Neural cell (in vitro differentiated cells): ENCODE measurements around the gene SNAPIN. TPM values are rescaled to one million over a fixed set of nuclear protein-coding genes. Genes with fewer than 3 reads are reported as not detected.

Source experiments
- H2AFZ ChIP-seq: fragments of 200-600, 300-800 bp; sonication (generic), shearing (Covaris generic); 2 replicates; pipeline ENCODE4 v1.6.0; 2014; ENCODE audit warnings: low read depth, mild to moderate bottlenecking, antibody characterized with exemption, low read length, moderate library complexity
- H3F3A ChIP-seq: fragments of 200-600 bp; shearing (Covaris generic); 2 replicates; pipeline ENCODE4 v1.6.1; 2016; ENCODE audit warnings: mild to moderate bottlenecking, moderate library complexity, mixed read lengths, antibody characterized with exemption, low read length; ENCODE audit not compliant: insufficient read depth, poor library complexity, severe bottlenecking
- H3K27ac ChIP-seq: fragments of 200-600, 300-800 bp; sonication (generic), shearing (Covaris generic); 2 replicates; pipeline ENCODE4 v1.5.1; 2014; ENCODE audit warnings: mild to moderate bottlenecking, low read length, moderate library complexity
- H3K27me3 ChIP-seq: fragments of 300-800, 200-600 bp; sonication (generic), shearing (Covaris generic); 2 replicates; pipeline ENCODE4 v1.6.0; 2014; ENCODE audit warnings: mild to moderate bottlenecking, low read depth, low read length, moderate library complexity; ENCODE audit not compliant: insufficient read depth
- H3K36me3 ChIP-seq: fragments of 300-800, 200-600 bp; sonication (generic), shearing (Covaris generic); 2 replicates; pipeline ENCODE4 v1.5.1; 2014; ENCODE audit warnings: mild to moderate bottlenecking, antibody characterized with exemption, low read length, moderate library complexity; ENCODE audit not compliant: insufficient read depth
- H3K4me2 ChIP-seq: fragments of 300-800, 200-600 bp; sonication (generic), shearing (Covaris generic); 2 replicates; pipeline ENCODE4 v1.6.0; 2014; ENCODE audit warnings: mild to moderate bottlenecking, low read length
- H3K4me3 ChIP-seq: fragments of 300-800, 200-600 bp; sonication (generic), shearing (Covaris generic); 2 replicates; pipeline ENCODE4 v1.5.1; 2014; ENCODE audit warnings: mild to moderate bottlenecking, low read length, moderate library complexity
- H3K79me2 ChIP-seq: fragments of 200-600 bp; shearing (Covaris generic); replicated peaks from 2 replicates; pipeline ENCODE4 v1.6.0; 2014; ENCODE audit warnings: mild to moderate bottlenecking, low read length, moderate library complexity; ENCODE audit not compliant: insufficient read depth
- H3K9ac ChIP-seq: fragments of 300-800, 200-600 bp; sonication (generic), shearing (Covaris generic); 2 replicates; pipeline ENCODE4 v1.6.1; 2016; ENCODE audit warnings: mild to moderate bottlenecking, low read length, mixed read lengths
- H3K9me2 ChIP-seq: fragments of 200-600 bp; shearing (Covaris generic); 2 replicates; pipeline ENCODE4 v1.6.1; 2016; ENCODE audit warnings: mild to moderate bottlenecking, low read length, mixed read lengths; ENCODE audit not compliant: insufficient read depth
- H3K9me3 ChIP-seq: fragments of 200-600, 300-800 bp; sonication (generic), shearing (Covaris generic); 2 replicates; pipeline ENCODE4 v1.6.1; 2016; ENCODE audit warnings: mild to moderate bottlenecking, mixed run types, low read length, moderate library complexity, mixed read lengths
- H4K20me1 ChIP-seq: fragments of 200-600 bp; shearing (Covaris generic); 2 replicates; pipeline ENCODE4 v1.6.1; 2016; ENCODE audit warnings: mild to moderate bottlenecking, mixed run types; ENCODE audit not compliant: insufficient read depth
- CTCF ChIP-seq: fragments of 450-650 bp; IDR thresholded peaks from 2 replicates; pipeline ENCODE4 v1.5.1; 2014; ENCODE audit warnings: antibody characterized with exemption, mild to moderate bottlenecking, moderate library complexity; ENCODE audit not compliant: poor library complexity, severe bottlenecking
- MXI1 ChIP-seq: fragments of 450-650 bp; conservative IDR thresholded peaks from 2 replicates; pipeline ENCODE4 v1.6.1; 2014; ENCODE audit warnings: antibody characterized with exemption, mild to moderate bottlenecking; ENCODE audit not compliant: poor library complexity, severe bottlenecking
- REST ChIP-seq: IDR thresholded peaks from 2 replicates; pipeline ENCODE4 v1.6.1; 2012; ENCODE audit warnings: borderline replicate concordance
- polyA plus RNA-seq: library from polyadenylated mRNA; depleted of rRNA; stranded (reverse); fragments of >200 nt; gene quantifications from 2 replicates; pipeline ENCODE4 v1.2.3, GENCODE V29; 2014

Gene SNAPIN
- polyA plus RNA-seq, 1 donor from 2014 or later: 100.0 TPM

- Histone ChIP-seq H3K9ac (peak within 1 kb of the TSS; percentile 51), H3F3A (no peaks in the 10 kb centered on the region), H3K79me2 (no peaks in the 10 kb centered on the region), H3K4me2 (peak within 1 kb of the TSS; percentile 87), H3K9me2 (no peaks in the 10 kb centered on the region), H3K4me3 (peak within 1 kb of the TSS; percentile 79), H3K27me3 (peaks cover 50% of the 10 kb centered on the region), H4K20me1 (no peaks in the 10 kb centered on the region), H3K9me3 (no peaks in the 10 kb centered on the region), H3K27ac (no peak within 1 kb of the TSS), H2AFZ (peak within 1 kb of the TSS; percentile 35), H3K36me3 (no peaks in the 10 kb centered on the region)
- TF ChIP-seq REST (no peak), CTCF (peak; percentile 21)
These were observed 20.2 kb downstream of the SNAPIN start, which contains the start of gene NPR1 for GRCh38 chr1:153678519-153679336. Gene NPR1, plus strand, starts transcription at chr1:153678688. Its CDS starts 421 bp downstream, at chr1:153679109.

- Histone ChIP-seq H3K9me3 (no peaks in the 10 kb centered on the region), H3K4me2 (peak overlapping the region; percentile 14), H3K27me3 (peaks cover 50% of the 10 kb centered on the region), H4K20me1 (no peaks in the 10 kb centered on the region), H3K36me3 (no peaks in the 10 kb centered on the region), H2AFZ (peak overlapping the region; percentile 35), H3F3A (no peaks in the 10 kb centered on the region), H3K9ac (peak overlapping the region; percentile 51), H3K79me2 (no peaks in the 10 kb centered on the region), H3K9me2 (no peaks in the 10 kb centered on the region), H3K27ac (no peak overlapping the region), H3K4me3 (peak overlapping the region; percentile 79)
- TF ChIP-seq CTCF: peak; percentile 56
- no peak for TF ChIP-seq MXI1
These were observed 21.0 kb downstream of the SNAPIN start for GRCh38 chr1:153679337-153680119.
